GM19240 (cell line): ENCODE data around the gene NUCKS1.

Experiments
- DNase-seq: peaks from one replicate; pipeline ENCODE4 v3.0.0; 2011; ENCODE audit warnings: low spot score; ENCODE audit not compliant: insufficient read length

Gene NUCKS1

GRCh38 chr1:205701420-205701819 lies 48.6 kb downstream of the NUCKS1 start:
- no peak for DNase-seq

GRCh38 chr1:205700865-205701401 lies 49.0 kb downstream of the NUCKS1 start:
- no peak for DNase-seq

GRCh38 chr1:205699416-205699815 lies 50.6 kb downstream of the NUCKS1 start:
- no peak for DNase-seq

GRCh38 chr1:205698921-205699320 lies 51.1 kb downstream of the NUCKS1 start:
- no peak for DNase-seq

- DNase-seq, result no peak
These were observed 56.5 kb downstream of the NUCKS1 start for GRCh38 chr1:205693421-205693991.

GRCh38 chr1:205692423-205692822 lies 57.6 kb downstream of the NUCKS1 start:
- DNase-seq, result no peak

GRCh38 chr1:205690122-205690756 lies 59.7 kb downstream of the NUCKS1 start:
- no peak for DNase-seq

- no peak for DNase-seq
These were observed 60.5 kb downstream of the NUCKS1 start for GRCh38 chr1:205689479-205689878.

- DNase-seq, result no peak
These were observed 61.6 kb downstream of the NUCKS1 start for GRCh38 chr1:205688171-205689080.

GRCh38 chr1:205687242-205687641 lies 62.7 kb downstream of the NUCKS1 start:
- no peak for DNase-seq

- no peak for DNase-seq
These were observed 68.6 kb downstream of the NUCKS1 start for GRCh38 chr1:205681364-205681763.

- DNase-seq, result no peak
These were observed 69.7 kb downstream of the NUCKS1 start, which contains the start of gene SLC45A3 for GRCh38 chr1:205680073-205680851. SLC45A3 (minus strand) TSS chr1:205680509; CDS start chr1:205664656, 15,853 bp downstream.

- DNase-seq, result no peak
These were observed 71.5 kb downstream of the NUCKS1 start for GRCh38 chr1:205678286-205679111.

- no peak for DNase-seq
These were observed 72.8 kb downstream of the NUCKS1 start for GRCh38 chr1:205677167-205677566.

GRCh38 chr1:205676597-205676996 lies 73.4 kb downstream of the NUCKS1 start:
- DNase-seq, result no peak

GRCh38 chr1:205676002-205676401 lies 74.0 kb downstream of the NUCKS1 start:
- DNase-seq, result no peak

- no peak for DNase-seq
These were observed 74.7 kb downstream of the NUCKS1 start for GRCh38 chr1:205675247-205675646.

GRCh38 chr1:205672970-205673369 lies 77.0 kb downstream of the NUCKS1 start:
- DNase-seq, result no peak

GRCh38 chr1:205672395-205672889 lies 77.5 kb downstream of the NUCKS1 start:
- DNase-seq, result no peak
